DMS79 (cell line): ENCODE measurements around the gene GSX2.
"Not testable (repeated sequence)": the region's sequence is repeated elsewhere in the genome, so short reads cannot be mapped to it uniquely, and the experiment has no call there.

Experiments
- DNase-seq: peaks from one replicate; lab custom pipeline; 2025; lab: John Stamatoyannopoulos, UW

GSX2 gene

DNA sequence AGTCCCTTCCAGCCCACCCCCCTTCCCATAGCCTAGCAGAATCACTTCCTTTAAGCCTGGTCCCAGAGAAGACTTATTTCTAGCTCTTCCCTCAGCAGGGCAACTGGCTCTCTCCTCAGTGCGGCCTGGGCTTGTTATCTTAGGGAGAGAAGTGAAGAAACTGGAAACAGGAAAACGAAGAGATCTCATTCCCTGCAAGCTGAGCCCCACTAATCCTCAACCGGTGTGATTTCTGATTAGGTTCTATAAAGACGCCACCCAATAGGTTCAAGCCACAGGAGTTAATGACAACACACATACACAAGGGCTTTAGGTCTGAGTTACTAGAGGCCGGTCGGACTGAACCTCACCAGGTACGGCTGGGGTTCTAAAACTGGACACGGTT is 3.2 kb downstream of the GSX2 start:
- DNase-seq: no peak

GRCh38 chr4:54104907-54105306 is 4.9 kb downstream of the GSX2 start:
- DNase-seq: no peak

GRCh38 chr4:54107951-54108748 is 8.2 kb downstream of the GSX2 start:
- DNase-seq: no peak

GRCh38 chr4:54109241-54110018 is 9.5 kb downstream of the GSX2 start:
- DNase-seq: no peak

DNA sequence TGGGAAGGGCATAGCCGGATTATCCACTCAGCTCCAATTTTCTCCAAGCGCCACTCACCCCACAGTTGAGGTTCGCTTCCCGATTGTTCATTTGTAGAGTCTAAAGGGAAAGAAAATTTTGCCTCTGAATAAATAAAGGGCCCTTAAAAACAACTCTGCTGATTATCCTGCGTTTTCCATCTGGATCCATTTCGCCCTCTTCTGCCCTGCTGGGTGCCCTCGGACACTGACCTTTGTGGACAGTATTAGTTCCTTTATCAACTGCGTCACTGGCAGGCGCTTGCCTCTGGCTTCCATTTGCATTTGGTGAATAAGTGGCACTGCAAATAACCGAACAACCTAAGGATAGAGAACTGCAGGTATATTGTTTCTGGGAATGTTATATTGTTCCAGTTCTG is 10.1 kb downstream of the GSX2 start:
- no peak for DNase-seq

DNA sequence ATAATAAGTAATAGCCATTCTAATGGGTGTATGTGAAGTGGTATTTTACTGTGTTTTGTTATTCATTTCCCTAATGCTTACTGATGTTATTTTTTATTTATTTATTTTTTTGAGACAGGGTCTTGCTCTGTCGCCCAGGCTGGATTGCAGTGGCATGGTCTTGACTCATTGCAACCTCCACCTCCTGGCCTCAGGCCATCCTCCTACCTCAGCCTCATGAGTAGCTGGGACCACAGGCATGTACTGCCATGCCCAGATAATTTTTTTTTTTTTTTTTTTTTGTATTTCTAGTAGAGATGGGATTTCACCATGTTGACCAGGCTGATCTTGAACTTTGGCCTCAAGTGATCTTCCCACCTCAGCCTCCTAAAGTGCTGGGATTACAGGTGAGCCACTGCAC is 13.2 kb downstream of the GSX2 start:
- not testable (repeated sequence) for DNase-seq

DNA sequence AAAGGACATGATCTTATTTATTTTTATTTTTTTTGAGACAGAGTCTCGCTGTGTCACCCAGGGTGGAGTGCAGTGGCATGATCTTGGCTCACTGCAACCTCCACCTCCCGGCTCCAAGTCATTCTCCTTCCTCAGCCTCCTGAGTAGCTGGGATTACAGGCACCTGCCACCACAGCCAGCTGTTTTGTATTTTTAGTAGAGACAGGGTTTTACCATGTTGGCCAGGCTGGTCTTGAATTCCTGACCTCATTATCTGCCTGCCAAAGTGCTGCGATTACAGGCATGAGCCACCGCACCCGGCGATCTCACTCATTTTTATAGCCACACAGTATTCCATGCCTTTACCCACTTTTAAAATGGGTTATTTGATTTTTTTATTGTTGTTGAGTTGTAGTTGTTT is 16.3 kb downstream of the GSX2 start:
- not testable (repeated sequence) for DNase-seq

DNA sequence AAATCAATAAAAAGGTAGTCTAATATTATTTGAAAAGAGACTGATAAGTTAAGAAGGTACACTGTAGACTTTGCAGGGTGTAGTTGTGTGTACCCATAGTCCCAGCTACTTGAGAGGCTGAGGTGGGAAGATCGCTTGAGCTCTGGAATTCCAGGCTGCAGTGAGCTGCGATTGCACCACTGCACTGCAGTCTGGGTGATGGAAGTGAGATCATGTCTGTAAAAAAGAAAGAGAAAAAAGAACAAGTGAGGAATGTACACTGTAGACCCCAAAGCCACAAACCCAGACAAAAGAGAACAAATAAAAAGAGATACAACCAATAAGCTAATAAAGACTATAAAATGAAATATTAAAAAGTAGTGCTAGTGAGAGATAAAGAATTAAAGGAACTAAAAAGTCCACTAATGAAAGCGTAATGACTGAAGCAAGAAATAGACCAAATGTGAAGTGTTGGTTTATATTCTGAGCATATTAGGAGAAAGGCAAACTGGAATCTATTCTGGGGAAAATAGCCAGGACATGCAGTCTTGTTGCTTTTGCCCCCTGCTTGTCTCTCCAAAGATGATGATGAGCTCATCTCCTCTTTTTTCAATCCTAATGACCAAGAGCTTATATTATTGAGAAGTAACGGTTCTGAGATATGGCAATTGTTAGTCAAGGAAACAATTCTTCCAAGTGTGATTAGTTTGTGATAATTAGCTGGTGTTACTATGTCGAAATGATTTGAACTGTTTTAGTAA is 19.1 kb downstream of the GSX2 start:
- DNase-seq: no peak

- no peak for DNase-seq
Measured at GRCh38 chr4:54120518-54120917, 20.6 kb downstream of the GSX2 start.

DNA sequence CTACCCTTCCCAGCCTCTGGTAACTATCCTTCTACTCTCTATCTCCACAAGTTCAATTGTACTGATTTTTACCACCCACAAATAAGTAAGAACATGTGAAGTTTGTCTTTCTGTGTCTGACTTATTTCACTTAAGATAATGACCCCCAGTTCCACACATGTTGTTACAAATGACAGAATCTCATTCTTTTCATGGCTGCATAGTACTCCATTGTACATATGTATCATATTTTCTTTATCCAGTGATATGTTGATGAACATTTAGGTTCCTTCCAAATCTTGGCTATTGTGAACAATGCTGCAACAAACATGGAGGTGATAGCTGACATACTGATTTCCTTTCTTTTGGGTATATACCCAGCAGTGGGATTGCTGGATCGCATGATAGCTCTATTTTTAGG is 27.7 kb downstream of the GSX2 start:
- DNase-seq: no peak

DNA sequence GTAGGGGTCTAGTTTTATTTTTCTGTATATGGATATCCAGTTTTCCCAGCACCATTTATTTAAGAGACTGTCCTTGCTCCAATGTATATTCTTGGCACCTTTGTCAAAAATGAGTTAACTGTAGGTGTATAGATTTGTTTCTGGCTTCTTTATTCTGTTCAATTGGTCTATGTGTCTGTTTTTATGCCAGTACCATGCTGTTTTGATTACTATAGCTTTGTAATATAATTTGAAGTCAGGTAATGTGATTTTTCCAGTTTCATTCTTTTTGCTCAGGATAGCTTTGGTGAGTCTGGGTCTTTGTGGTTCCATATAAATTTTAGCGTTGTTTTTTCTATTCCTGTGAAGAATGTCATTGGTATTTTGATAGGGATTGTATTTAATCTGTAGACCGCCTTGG is 28.7 kb downstream of the GSX2 start:
- not testable (repeated sequence) for DNase-seq

DNA sequence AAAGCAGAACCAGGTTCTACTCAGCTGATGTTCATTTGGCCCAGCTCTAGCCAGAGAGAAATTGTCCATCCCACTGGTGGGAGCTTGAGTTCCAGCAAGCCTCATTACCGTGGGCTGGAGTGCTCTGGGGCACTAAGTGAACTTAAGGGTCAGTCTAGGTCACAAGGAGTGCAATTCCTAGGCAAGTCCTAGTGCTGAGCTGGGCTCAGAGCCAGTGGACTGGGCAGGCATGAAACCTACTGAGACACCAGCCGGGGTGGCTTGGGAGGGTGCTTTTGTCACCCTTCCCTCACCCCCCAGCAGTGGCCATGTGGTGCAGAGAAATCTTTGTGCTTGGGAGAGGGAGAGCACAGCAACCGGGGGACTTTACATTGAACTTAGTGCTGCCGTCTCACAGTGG is 39.4 kb downstream of the GSX2 start:
- no peak for DNase-seq

GRCh38 chr4:54140287-54140686 is 40.3 kb downstream of the GSX2 start:
- DNase-seq: no peak

GRCh38 chr4:54144199-54144598 is 44.2 kb downstream of the GSX2 start:
- DNase-seq: no peak

DNA sequence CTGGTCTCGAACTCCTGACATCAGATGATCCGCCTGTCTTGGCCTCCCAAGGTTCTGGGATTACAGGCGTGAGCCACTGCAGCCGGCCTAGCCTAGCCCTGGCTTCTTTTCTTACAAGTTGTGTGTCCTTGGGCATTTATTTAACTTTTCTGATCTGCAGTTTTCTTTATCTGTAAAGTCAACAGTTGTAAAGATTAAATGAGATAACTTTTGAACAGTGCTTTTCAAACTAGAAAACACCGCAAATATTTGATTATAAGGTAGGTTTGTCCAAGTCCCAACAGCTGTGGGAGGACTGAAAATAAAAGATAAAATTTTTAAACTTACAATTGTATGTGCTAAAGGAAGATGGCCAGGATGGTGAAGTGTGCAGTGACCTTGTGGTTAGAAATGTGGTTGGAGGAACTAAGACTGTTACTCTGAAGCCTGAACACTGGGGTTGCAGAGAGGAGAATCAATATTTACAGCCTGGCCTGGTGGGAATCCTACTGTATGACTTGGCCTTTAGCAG is 44.8 kb downstream of the GSX2 start:
- DNase-seq: no peak

DNA sequence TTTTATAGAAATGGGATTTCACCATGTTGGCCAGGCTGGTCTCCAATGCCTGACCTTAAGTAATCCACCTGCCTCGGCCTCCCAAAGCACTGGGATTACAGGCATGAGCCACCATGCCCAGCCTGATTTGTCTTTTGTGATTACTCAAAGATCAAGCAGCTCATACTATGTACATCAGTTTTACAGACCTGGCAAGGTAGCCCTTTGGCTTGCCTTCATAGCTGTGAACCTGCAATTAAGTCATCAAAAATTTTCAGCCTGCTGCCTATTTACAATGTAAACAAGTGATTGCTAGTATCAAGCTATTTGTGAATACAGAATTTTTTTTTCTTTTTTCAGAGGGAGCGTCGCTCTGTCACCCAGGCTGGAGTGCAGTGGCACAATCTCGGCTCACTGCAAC is 46.2 kb downstream of the GSX2 start:
- no peak for DNase-seq

GRCh38 chr4:54149323-54149722 is 49.4 kb downstream of the GSX2 start:
- no peak for DNase-seq
